Smooth muscle cell (in vitro differentiated cells): ENCODE measurements around the gene IGFBP4. TPM values are rescaled to one million over a fixed set of nuclear protein-coding genes. Genes with fewer than 3 reads are reported as not detected.

Experiments
- DNase-seq: peaks from one replicate; lab custom pipeline; 2025; ENCODE audit not compliant: unreplicated experiment; lab: John Stamatoyannopoulos, UW
- H2AFZ ChIP-seq: fragments of 200-600 bp; sonication (generic); 2 replicates; pipeline ENCODE4 v1.6.0; 2016; ENCODE audit warnings: antibody characterized with exemption, low read depth, mild to moderate bottlenecking
- H3F3A ChIP-seq: fragments of 200-600 bp; sonication (generic); 2 replicates; pipeline ENCODE4 v1.6.0; 2017; ENCODE audit warnings: antibody characterized with exemption, low read depth
- H3K27ac ChIP-seq: fragments of 200-600 bp; sonication (generic); 2 replicates; pipeline ENCODE4 v1.5.1; 2016; ENCODE audit warnings: low read depth, mild to moderate bottlenecking
- H3K27me3 ChIP-seq: fragments of 200-600 bp; sonication (generic); 2 replicates; pipeline ENCODE4 v1.6.1; 2016; ENCODE audit warnings: low read depth, mild to moderate bottlenecking
- H3K36me3 ChIP-seq: fragments of 200-600 bp; sonication (generic); 2 replicates; pipeline ENCODE4 v1.5.1; 2016; ENCODE audit warnings: low read depth
- H3K4me1 ChIP-seq: fragments of 200-600 bp; sonication (generic); 2 replicates; pipeline ENCODE4 v1.5.1; 2016; ENCODE audit warnings: low read depth
- H3K4me2 ChIP-seq: fragments of 200-600 bp; sonication (generic); 2 replicates; pipeline ENCODE4 v1.6.0; 2016; ENCODE audit warnings: mild to moderate bottlenecking
- H3K4me3 ChIP-seq: fragments of 200-600 bp; sonication (generic); 2 replicates; pipeline ENCODE4 v1.5.1; 2016; ENCODE audit warnings: mild to moderate bottlenecking
- H3K79me2 ChIP-seq: fragments of 200-600 bp; sonication (generic); 2 replicates; pipeline ENCODE4 v1.6.0; 2016; ENCODE audit warnings: low read depth, mild to moderate bottlenecking
- H3K9ac ChIP-seq: fragments of 200-600 bp; sonication (generic); 2 replicates; pipeline ENCODE4 v1.6.0; 2016; ENCODE audit warnings: low read depth
- H3K9me3 ChIP-seq: fragments of 200-600 bp; sonication (generic); replicated peaks from 2 replicates; pipeline ENCODE4 v1.5.1; 2016; ENCODE audit warnings: low read depth
- H4K20me1 ChIP-seq: fragments of 200-600 bp; sonication (generic); 2 replicates; pipeline ENCODE4 v1.6.0; 2016; ENCODE audit warnings: low read depth
- CTCF ChIP-seq: fragments of 200-600 bp; sonication (generic); IDR thresholded peaks from 2 replicates; pipeline ENCODE4 v1.5.1; 2017; ENCODE audit warnings: borderline replicate concordance, mild to moderate bottlenecking, antibody characterized with exemption; ENCODE audit not compliant: insufficient read depth, poor library complexity, severe bottlenecking
- WGBS: methylation state at CpG from one replicate; pipeline ENCODE4 v1.1.7; 2016; ENCODE audit warnings: low lambda C conversion rate; 5-methylcytosine and 5-hydroxymethylcytosine counted together
- polyA plus RNA-seq: library from polyadenylated mRNA; unstranded; fragments of >200 nt; fragmentation: Nextera tagmentation; extraction: Ambion mirVana; gene quantifications from 2 replicates; pipeline ENCODE4 v1.2.1, GENCODE V29; 2016
- total RNA-seq: library from RNA; depleted of rRNA; stranded (reverse); fragments of >200 nt; gene quantifications from 2 replicates; pipeline ENCODE4 v1.2.3, GENCODE V29; 2014

The IGFBP4 gene
- total and polyA plus RNA-seq, 2 experiments from 2014 or later = 91.0 to 305 TPM

- no peak overlapping the region for H3K4me3 ChIP-seq
- no peaks in the 10 kb centered on the region for H3K36me3 ChIP-seq
- H3F3A ChIP-seq = no peaks in the 10 kb centered on the region
- H4K20me1 ChIP-seq = no peaks in the 10 kb centered on the region
- no peaks in the 10 kb centered on the region for H3K27me3 ChIP-seq
- no peak overlapping the region for H2AFZ ChIP-seq
- no peak overlapping the region for H3K4me2 ChIP-seq
- 93% methylated on average over 11 of the region's 11 CpGs for WGBS
- H3K27ac ChIP-seq = no peak overlapping the region
- DNase-seq = no peak
- H3K79me2 ChIP-seq = peaks cover 23% of the 10 kb centered on the region
- no peak for TF ChIP-seq CTCF
- peaks cover 10% of the 10 kb centered on the region for H3K4me1 ChIP-seq
- no peak overlapping the region for H3K9ac ChIP-seq
- no peaks in the 10 kb centered on the region for H3K9me3 ChIP-seq
Measured at GRCh38 chr17:40419559-40420331, 23.5 kb upstream of the IGFBP4 start.

- no peak overlapping the region for H3K4me2 ChIP-seq
- no peaks in the 10 kb centered on the region for H3K79me2 ChIP-seq
- H3K9ac ChIP-seq = no peak overlapping the region
- no peaks in the 10 kb centered on the region for H4K20me1 ChIP-seq
- no peak for TF ChIP-seq CTCF
- no peaks in the 10 kb centered on the region for H3K9me3 ChIP-seq
- no peak overlapping the region for H3K4me3 ChIP-seq
- H3K36me3 ChIP-seq = no peaks in the 10 kb centered on the region
- H3K27me3 ChIP-seq = no peaks in the 10 kb centered on the region
- no peaks in the 10 kb centered on the region for H3K4me1 ChIP-seq
- no peak overlapping the region for H2AFZ ChIP-seq
- no peaks in the 10 kb centered on the region for H3F3A ChIP-seq
- WGBS = 57% methylated on average over 3 of the region's 3 CpGs
- no peak for DNase-seq
- H3K27ac ChIP-seq = no peak overlapping the region
Measured at GRCh38 chr17:40422990-40423633, 20.1 kb upstream of the IGFBP4 start.

GRCh38 chr17:40425741-40426140, 17.5 kb upstream of the IGFBP4 start:
- Histone ChIP-seq H3F3A (no peaks in the 10 kb centered on the region), H3K9ac (no peak overlapping the region), H3K27ac (no peak overlapping the region), H3K4me2 (no peak overlapping the region), H3K9me3 (no peaks in the 10 kb centered on the region), H2AFZ (no peak overlapping the region), H3K27me3 (no peaks in the 10 kb centered on the region), H3K36me3 (no peaks in the 10 kb centered on the region), H3K4me1 (no peaks in the 10 kb centered on the region), H3K79me2 (no peaks in the 10 kb centered on the region), H3K4me3 (no peak overlapping the region), H4K20me1 (no peaks in the 10 kb centered on the region)
- TF ChIP-seq CTCF = no peak
- no peak for DNase-seq
- 83% methylated on average over 4 of the region's 4 CpGs for WGBS
